Stimulated activated CD4-positive, alpha-beta T cell treated with anti-CD3 and anti-CD28 coated beads, Interleukin-12 subunit alpha, Interleukin-12 subunit beta, amount 100 ng/mL, for 24 hours (primary cell): Measurements from ENCODE around the gene HSD17B11.
"Not testable (repeated sequence)": the region's sequence is repeated elsewhere in the genome, so short reads cannot be mapped to it uniquely, and the experiment has no call there.

Experiments
- DNase-seq, 2 experiments: peaks; one replicate each; pipeline ENCODE4 v3.0.0-alpha.2; 2020; ENCODE audit warnings: low read depth in 2 of 2

Gene HSD17B11

DNA sequence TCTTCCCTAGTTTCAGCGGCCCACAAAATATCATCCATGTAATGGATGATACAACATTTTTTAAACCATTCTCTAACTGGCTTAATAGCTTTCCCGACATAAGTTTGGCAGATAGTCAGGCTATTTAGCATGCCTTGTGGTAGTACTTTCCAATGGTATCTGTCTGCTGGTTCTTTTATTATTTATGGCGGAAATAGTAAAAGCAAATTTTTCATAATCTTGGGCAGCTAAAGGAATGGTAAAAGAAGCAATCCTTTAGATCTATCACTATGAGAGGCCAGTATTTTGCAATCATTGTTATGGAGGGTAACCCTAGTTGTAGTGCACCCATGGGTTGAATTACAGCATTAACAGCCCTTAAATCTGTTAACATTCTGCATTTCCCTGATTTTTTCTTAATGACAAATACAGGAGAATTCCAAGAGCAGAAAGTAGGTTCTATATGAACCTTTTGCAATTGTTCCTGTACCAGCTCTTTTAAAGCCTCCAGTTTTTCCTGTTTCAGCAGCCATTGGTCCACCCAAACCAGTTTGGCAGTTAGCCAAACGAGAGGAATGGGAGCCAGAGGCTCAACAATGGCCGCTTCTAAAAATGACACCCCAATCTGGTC, 14.3 kb upstream of the HSD17B11 start:
- DNase-seq, result no peak

DNA sequence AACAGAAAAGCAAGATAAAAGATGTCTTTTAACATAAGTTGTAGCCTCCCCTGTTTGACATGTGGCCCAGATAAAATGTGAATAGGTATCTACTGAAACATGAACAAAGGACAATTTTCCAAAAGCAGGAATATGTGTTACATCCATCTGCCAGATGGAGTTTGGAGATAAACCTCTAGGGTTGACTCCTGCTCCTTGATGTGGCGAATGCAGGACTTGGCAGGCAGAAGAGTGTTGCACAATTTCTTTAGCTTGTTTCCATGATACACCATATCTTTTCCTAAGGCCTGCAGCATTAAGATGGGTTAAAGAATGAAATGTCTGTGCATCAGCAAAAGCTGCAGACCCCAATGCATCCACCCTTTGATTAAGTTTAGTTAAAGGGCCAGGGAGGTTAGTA, 12.7 kb upstream of the HSD17B11 start:
- not testable (repeated sequence) for DNase-seq

DNA sequence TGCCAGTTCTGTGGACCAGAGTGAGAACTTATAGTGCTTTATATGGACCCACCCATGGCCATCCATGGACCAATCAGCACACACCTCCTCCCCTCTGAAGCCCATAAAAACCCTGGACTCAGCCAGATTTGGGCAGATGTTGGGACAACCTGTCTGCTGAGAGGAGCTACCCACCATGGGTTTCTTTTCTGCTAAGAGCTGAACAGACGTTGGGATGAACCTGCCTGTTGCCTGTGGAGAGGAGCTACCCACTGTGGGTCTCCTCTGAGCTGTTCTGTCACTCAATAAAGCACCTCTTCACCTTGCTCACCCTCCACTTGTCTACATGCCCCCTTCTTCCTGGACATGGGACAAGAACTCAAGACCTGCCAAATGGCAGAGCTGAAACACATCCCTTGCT, 9.0 kb upstream of the HSD17B11 start:
- DNase-seq, result no peak

- no peak for DNase-seq
Measured at GRCh38 chr4:87399148-87399547, 8.2 kb upstream of the HSD17B11 start.

GRCh38 chr4:87395851-87396250, 4.9 kb upstream of the HSD17B11 start:
- DNase-seq, result not testable (repeated sequence)

DNA sequence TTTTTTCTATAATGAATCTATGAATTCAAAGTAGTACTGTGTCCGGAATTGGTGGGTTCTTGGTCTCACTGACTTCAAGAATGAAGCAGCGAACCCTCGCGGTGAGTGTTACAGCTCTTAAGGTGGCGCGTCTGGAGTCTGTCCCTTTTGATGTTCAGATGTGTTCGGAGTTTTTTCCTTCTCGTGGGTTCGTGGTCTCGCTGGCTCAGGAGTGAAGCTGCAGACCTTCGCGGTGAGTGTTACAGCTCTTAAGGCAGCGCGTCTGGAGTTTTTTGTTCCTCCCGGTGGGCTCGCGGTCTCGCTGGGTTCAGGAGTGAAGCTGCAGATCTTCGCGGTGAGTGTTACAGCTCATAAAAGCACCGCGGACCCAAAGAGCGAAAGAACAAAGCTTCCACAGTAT, 4.1 kb upstream of the HSD17B11 start:
- DNase-seq, result not testable (repeated sequence)

GRCh38 chr4:87392183-87392582, 1.2 kb upstream of the HSD17B11 start:
- no peak for DNase-seq

DNA sequence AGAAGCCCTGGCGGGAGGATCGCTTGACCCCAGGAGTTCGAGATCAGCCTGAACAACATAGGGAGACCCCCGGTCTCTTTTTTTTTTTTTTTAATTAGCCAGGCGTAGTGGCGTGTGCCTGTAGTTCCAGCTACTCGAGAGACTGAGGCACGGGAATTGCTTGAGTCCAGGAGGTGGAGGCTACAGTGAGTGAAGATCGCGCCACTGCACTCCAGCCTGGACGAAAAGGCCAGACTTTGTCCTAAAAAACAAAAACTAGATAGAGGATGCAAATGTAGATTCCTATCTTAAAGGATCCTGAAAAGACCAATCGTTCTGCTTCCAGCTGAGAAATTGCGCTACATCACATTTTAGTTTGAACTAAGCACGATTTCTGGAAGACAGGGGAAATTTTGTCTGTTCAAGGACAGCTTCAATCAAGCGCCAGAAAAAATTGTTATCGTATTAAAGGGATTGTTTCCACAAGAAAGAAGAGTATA, 627 bp upstream of the HSD17B11 start:
- no peak for DNase-seq

DNA sequence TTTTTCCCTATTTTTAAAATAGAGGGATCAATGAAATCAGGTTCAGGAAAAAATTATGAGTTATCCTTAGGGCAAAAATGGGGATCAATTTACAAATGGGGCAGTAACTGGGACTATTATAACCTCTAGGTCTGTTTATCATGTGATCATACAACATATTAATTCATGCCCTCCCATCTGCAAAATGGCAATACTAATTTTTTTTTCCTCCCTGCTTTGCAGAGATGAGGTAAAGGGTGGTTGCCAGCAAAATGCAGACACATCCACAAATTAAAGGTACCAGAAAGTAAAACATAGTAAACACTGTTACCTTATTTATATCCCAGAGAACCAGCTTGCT, 467 bp downstream of the HSD17B11 start:
- no peak for DNase-seq

GRCh38 chr4:87390055-87390454, 933 bp downstream of the HSD17B11 start:
- not testable (repeated sequence) for DNase-seq

DNA sequence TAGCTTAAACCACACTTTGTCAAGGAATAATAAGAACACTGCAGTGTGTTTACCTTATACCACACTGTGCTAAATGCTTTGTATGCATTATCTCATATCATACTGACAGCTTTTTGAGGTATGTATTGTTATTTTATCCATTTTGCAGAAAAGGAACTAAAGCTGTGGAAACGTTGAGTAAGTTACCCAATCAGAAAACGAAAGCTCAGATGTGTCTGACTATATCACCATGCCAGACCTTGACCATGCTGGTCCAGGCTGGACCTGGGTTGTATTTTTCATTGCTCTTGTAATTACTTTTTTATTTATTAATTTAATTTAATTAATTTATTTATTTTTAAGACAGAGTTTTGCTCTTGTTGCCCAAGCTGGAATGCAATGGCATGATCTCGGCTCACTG, 2.1 kb downstream of the HSD17B11 start:
- no peak for DNase-seq

- no peak for DNase-seq
Measured at GRCh38 chr4:87387237-87387636, 3.8 kb downstream of the HSD17B11 start.

GRCh38 chr4:87384466-87385132, 6.4 kb downstream of the HSD17B11 start:
- not testable (repeated sequence) for DNase-seq

- no peak for DNase-seq
Measured at GRCh38 chr4:87382931-87383330, 8.1 kb downstream of the HSD17B11 start.

DNA sequence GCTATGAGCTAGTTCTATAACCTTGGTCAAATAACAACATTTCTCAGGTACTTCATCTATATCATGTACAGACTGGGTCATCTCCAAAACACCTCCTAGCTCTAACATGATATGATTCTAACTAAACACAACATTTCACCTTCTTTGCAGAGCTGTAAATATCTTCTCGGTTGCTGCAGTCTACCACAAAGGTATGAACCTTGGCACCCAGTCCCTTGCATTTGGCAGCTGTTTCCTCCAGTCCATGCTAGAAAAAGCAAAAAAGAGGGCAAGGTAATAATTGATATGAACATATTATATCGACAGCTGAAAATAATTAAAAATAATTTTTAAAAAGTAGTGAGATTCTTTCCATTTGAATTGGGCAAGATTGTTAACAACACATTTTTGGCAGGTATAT, 8.9 kb downstream of the HSD17B11 start:
- DNase-seq, result no peak

DNA sequence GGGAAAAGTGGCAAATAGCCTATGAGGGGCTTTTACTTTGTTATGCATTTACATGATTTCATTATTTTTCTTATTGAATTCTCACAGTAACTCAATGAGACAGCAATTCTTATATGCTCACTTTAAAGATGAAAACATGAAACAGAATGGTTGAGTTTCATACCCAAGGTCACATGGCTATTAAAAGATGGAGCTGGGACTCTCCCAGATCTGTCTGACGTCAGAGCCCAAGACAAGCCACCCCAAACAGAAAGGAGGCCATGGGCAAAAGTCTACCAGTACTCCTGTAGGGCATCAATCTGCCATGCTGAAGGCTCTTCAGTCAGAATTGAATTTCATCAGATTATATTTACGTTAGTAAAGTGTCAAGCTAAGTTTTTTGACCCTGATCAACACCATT, 13.2 kb downstream of the HSD17B11 start:
- DNase-seq, result no peak

DNA sequence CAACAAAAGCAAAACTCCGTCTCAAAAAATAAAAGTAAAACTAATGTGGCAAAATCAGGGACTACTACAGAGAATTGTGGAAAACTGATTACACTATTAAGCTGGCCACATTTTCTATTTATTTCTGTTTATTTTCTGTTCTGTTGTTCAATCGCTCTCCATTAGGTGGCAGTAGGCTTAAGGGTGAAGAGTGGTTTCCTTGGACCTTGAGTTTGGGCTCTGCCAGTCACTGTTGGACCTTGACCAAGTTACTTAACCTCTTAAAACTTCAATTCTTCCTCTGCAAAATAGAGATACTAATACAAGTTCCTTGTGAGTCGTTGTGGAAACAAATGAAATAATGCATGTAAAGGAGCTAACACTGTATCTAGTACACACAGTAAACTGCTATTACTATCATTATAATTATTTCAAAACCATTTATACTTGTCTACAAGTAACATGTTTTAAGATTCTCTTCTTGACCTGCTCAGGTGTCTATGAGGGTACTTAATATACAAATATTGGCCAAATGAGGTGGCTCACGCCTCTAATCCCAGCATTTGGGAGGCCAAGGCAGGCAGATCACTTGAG, 15.2 kb downstream of the HSD17B11 start:
- no peak for DNase-seq

DNA sequence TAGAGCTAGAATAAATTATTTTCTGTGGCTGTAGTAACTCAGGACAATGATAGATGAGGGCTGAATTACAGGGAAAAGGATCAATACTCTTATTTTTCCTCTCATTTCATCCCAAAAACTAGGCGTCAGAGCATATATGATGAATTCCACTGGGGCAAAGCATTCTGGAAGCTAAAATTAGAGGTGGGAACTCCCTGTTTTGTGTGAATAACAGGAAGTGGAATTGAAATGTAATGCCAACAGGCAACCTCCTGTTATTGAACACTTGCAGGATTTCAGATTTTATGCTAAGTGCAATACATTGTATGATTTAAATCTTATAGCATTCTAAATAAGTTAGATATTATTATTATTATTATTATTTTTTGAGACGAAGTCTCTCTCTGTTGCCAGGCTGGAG, 20.9 kb downstream of the HSD17B11 start:
- no peak for DNase-seq

DNA sequence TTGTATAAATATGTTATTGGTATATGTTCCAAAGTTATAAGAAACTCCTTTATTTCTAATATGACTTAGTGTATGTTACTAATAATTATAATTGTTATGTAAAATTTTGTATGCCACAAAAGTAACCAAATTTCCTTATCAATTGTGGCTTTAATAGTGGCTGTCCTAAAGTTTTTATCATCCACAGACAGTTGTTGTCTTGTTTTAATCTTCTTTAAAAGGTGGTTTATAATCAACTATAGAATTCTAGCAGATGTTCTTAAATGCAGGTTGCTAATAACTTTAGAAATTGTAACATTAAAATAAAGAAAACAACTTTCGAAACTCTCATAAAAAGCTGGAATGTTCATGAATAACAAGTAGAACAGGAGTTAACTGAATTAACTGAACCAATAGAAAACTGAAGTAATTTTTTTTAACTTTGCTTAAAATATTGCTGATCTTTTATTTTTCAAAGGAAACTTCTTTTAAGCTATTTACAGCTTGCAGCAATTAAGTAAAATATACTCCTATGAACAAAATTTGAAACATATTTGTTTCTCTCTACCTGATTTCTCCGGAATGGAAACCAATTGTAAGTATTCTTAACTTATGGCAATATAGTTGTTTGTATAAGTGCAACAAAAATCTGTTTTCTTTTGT, 24.3 kb downstream of the HSD17B11 start:
- DNase-seq, result no peak

DNA sequence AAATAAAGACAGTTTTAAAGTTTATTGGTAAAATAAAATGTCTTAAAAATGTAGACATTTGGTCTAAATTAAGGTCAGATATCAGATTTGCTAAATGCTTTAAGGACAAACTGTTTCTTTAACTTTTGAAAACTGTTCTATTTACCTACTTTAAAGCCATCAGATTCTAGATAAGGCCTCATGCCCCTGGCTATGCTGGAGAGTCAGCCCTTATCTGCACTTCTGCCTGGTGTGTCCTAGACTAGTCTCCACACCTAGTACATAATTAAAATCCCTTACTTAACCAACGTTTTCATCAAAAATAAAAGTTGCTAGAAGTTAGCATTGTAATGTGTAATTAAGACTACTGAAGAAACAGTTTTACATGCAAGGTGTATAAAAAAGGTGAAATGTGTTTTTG, 25.6 kb downstream of the HSD17B11 start:
- no peak for DNase-seq

GRCh38 chr4:87363552-87363951, 27.4 kb downstream of the HSD17B11 start:
- no peak for DNase-seq

DNA sequence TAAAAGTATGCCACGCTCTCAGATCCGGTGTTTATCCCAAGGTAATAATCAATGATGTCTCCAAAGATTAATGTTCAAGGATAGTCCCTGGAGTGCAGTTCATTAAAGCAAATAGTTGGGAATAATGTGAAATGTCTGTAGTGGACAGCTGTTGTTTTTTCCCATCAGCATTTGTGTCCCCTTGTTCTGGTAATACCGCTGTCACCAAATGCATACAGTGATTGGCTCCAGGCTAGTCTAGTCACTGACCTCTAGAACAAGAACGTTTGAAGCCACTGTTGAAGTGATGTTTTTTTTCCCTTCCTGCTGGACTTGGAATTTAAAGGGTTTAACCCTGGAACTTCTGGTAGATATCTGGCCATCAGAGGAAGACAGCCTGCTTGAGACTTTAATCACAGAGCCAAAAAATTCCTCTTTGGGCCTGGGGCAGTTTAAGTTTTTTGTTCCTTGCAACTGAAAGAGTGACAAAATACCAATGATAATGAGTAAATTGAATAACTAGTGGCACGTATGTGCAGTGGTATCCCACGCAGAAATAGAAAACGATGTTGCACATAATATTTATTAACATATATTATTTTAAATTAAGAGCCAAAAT, 30.6 kb downstream of the HSD17B11 start:
- DNase-seq, result no peak

DNA sequence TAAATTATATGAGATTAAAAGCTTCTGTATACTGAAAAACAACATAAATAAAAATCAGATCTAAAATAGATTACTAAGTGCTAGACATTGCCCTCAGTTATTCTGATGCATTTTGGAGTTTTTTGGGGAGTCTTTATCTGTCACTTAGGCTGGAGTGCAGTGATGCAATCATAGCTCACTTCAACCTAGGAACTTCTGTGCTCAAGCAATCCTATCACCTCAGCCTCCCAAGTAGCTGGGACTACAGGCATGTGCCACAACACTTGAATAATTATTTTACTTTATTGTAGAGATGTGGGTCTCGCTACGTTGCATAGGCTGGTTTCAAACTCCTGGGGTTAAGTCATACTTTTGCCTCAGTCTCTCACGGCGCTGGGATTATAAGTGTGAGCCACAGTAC, 31.7 kb downstream of the HSD17B11 start:
- DNase-seq, result no peak
